BJ (cell line): ENCODE results near the gene FBXO42. TPM values are rescaled to one million over a fixed set of nuclear protein-coding genes. Genes with fewer than 3 reads are reported as not detected.

Source experiments
- CTCF ChIA-PET: fragments of 350-600 bp; formaldehyde crosslinking; extraction: SDS; loops from one replicate; lab custom pipeline; 2021; ENCODE audit warnings: antibody characterized with exemption, inconsistent platforms; lab: Yijun Ruan, JAX
- POLR2A ChIA-PET: fragments of 300-600 bp; sonication (Branson Sonifier 250); formaldehyde crosslinking; extraction: SDS; loops from one replicate; lab custom pipeline; 2021; ENCODE audit warnings: antibody characterized with exemption; lab: Charles Lee
- DNase-seq: peaks from one replicate; pipeline ENCODE4 v3.0.0-alpha.2; 2011; ENCODE audit warnings: low read depth
- H3K27me3 ChIP-seq: 2 replicates; pipeline ENCODE4 v1.6.0; 2011; ENCODE audit warnings: low read length; ENCODE audit not compliant: control insufficient read depth, insufficient read depth
- H3K36me3 ChIP-seq: 2 replicates; pipeline ENCODE4 v1.5.1; 2011; ENCODE audit warnings: low read length; ENCODE audit not compliant: control insufficient read depth, insufficient read depth
- H3K4me3 ChIP-seq: 2 replicates; pipeline ENCODE4 v1.5.1; 2011; ENCODE audit warnings: low read depth, mild to moderate bottlenecking, control low read depth, low read length
- polyA plus RNA-seq: library from polyadenylated mRNA; depleted of rRNA; stranded (reverse); fragments of >200 nt; gene quantifications from 2 replicates; pipeline ENCODE4 v1.2.3, GENCODE V29; 2011
- TF ChIP-seq, protein P1 (sequence below): IDR thresholded peaks from 2 replicates; pipeline ENCODE4 v1.5.1; 2011; ENCODE audit warnings: low read depth, mild to moderate bottlenecking, control low read depth, inconsistent platforms, low read length, moderate library complexity; ENCODE audit not compliant: insufficient read depth

FBXO42 gene
- polyA plus RNA-seq, 1 experiment = 31.7 TPM

DNA sequence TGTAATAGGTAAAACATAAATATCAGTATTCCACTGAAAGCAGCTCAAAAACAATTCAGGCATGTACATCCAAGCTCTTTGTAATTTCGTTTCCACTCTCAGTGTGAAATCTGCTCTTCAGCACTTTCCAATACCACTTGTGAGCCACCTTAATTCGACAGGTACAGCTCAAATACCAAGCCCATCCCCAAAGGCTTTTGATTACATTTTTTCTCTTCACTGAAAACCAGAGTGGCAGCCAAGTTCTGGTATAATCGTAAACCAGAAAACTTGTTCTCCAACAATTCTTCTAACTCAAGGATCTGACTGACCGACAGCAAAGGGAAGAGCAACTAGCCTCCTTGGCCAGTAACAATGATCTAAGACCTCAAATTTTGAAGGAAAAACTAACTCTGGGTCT is 36.8 kb downstream of the FBXO42 start:
- no peak overlapping the region for H3K4me3 ChIP-seq
- H3K27me3 ChIP-seq = no peaks in the 10 kb centered on the region
- no peak for DNase-seq
- peaks cover 2% of the 10 kb centered on the region for H3K36me3 ChIP-seq
- TF ChIP-seq, protein P1, sequence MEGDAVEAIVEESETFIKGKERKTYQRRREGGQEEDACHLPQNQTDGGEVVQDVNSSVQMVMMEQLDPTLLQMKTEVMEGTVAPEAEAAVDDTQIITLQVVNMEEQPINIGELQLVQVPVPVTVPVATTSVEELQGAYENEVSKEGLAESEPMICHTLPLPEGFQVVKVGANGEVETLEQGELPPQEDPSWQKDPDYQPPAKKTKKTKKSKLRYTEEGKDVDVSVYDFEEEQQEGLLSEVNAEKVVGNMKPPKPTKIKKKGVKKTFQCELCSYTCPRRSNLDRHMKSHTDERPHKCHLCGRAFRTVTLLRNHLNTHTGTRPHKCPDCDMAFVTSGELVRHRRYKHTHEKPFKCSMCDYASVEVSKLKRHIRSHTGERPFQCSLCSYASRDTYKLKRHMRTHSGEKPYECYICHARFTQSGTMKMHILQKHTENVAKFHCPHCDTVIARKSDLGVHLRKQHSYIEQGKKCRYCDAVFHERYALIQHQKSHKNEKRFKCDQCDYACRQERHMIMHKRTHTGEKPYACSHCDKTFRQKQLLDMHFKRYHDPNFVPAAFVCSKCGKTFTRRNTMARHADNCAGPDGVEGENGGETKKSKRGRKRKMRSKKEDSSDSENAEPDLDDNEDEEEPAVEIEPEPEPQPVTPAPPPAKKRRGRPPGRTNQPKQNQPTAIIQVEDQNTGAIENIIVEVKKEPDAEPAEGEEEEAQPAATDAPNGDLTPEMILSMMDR = no peak
- CTCF ChIA-PET = no interaction called here
- POLR2A ChIA-PET = no interaction called here

DNA sequence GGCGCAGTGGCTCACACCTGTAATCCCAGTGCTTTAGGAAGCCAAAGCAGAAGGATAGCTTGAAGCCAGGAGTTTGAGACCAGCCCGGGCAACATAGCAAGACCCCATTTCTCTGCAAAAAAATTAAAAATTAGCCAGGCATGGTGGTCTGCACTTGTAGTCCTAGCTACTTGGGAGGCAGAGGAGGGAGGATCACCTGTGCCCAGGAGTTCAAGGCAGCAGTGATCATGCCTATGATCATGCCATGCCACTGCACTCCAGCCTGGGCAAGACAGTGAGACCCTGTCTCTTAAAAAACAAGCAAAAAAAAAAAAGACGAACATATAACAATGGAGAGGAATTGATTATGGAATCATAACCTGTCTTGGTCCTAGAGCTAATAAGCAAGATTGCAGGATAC is 45.1 kb downstream of the FBXO42 start:
- POLR2A ChIA-PET = no interaction called here
- TF ChIP-seq, protein P1 = no peak
- DNase-seq = no peak
- peaks cover 19% of the 10 kb centered on the region for H3K36me3 ChIP-seq
- H3K4me3 ChIP-seq = no peak overlapping the region
- no peaks in the 10 kb centered on the region for H3K27me3 ChIP-seq
- CTCF ChIA-PET = interaction anchor here (1.3 kb wide), 1 partner anchor 20 kb away, joined by 3 read pairs; no protein-coding TSS in a partner anchor

DNA sequence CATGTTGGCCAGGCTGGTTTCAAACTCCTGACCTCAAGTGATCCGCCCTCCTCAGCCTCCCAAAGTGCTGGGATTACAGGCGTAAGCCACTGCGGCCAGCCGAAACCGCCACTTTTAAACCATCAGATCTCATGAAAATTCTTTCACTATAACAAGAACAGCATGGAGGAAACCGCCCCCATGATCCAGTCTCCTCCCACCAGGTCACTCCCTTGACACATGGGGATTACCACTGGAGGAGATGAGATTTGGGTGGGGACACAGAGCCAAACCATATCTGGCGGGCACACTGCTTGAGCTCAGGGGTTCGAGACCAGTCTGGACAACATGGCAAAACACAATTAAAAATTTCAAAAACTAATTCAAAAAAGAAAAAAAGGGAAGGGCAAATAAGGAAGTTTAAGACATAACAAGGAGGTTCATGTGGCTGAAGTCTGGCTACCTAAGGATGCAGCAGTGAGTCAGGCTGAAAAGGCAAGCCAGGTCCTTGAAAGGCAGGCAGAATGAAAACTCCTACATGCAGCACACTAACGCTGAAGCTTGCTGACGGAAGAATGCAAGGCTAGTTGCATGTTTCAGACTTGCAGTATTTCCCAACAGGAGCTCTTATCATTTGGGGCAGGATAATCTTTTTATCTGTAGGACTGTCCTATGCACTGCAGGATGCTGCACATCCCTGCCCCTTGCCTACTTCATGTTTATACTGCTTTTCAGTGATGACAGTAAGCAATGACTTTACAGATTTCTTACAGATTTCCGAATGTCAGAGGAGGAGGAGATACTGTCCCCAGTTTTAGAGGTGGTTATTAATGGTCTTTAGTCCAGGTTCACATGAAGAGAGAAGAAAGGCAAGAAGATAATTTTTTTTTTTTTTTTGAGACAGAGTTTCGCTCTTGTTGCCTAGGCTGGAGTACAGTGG is 49.3 kb downstream of the FBXO42 start:
- DNase-seq = no peak
- ChIA-PET POLR2A (no interaction called here), CTCF (interaction anchor here (0.6 to 1.3 kb wide), 2 partner anchors 11 to 38 kb away, joined by 3 to 4 read pairs; no protein-coding TSS in a partner anchor)
- TF ChIP-seq, protein P1 = no peak
- Histone ChIP-seq H3K27me3 (no peaks in the 10 kb centered on the region), H3K36me3 (peaks cover 13% of the 10 kb centered on the region), H3K4me3 (no peak overlapping the region)

DNA sequence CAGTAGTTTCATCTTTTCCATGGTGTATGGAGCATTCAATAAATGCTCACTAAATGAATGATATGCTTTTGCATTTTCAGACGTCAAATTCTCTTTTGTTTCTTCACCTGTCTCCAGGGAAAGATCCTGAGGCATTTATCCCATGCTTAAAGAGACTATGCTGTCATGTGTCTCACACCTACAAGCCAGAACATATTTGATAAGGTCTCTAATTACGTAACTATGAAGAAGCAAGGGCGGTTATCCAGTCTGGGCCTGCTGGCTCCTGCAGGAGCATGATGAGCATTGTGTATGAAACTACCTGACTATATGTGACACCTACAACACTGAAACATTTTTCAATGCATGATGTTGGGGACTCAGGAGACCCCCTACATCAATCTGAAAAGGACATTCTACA is 51.8 kb downstream of the FBXO42 start:
- Histone ChIP-seq H3K36me3 (peaks cover 12% of the 10 kb centered on the region), H3K4me3 (no peak overlapping the region), H3K27me3 (no peaks in the 10 kb centered on the region)
- TF ChIP-seq, protein P1 = no peak
- POLR2A ChIA-PET = no interaction called here
- DNase-seq = no peak
- CTCF ChIA-PET = no interaction called here

DNA sequence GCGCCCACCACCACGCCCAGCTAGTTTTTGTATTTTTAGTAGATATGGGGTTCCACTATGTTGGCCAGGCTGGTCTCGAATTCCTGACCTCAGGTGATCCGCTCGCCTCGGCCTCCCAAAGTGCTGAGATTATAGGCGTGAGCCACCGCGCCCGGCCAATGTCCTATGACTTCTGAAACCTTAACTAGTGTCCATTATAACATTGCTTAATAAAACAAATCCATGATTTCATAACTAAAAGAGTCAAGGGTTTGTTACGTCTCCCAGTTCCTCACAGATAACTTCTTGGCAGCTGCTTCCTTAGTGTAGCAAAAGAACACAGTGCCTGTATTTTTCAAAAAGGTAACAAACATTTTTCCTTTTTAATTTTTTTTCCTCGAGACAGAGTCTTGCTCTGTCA is 53.6 kb downstream of the FBXO42 start:
- ChIA-PET POLR2A (no interaction called here), CTCF (interaction anchor here (0.8 kb wide), 1 partner anchor 26 kb away, joined by 3 read pairs; no protein-coding TSS in a partner anchor)

More for the DNA sequence above, 53.6 kb downstream of the FBXO42 start:
- Histone ChIP-seq H3K4me3 (no peak overlapping the region), H3K27me3 (no peaks in the 10 kb centered on the region), H3K36me3 (peaks cover 10% of the 10 kb centered on the region)
- no peak for DNase-seq
- TF ChIP-seq, protein P1 = no peak
